ENCODE results near the gene KIF1B. TPM values are rescaled to one million over a fixed set of nuclear protein-coding genes. Genes with fewer than 3 reads are reported as not detected.

Gene KIF1B
- 14.3 and 15.8 TPM in 2 replicates for total RNA-seq

GRCh38 chr1:10209905-10210810, at the start of gene KIF1B:
Gene KIF1B, plus strand, starts transcription at chr1:10210570. Its CDS starts 21,759 bp downstream, at chr1:10232329.

GRCh38 chr1:10398734-10399443, 188.5 kb downstream of the KIF1B start, which contains the start of gene PGD:
Gene PGD, plus strand, starts transcription at chr1:10399064. Its CDS starts 54 bp downstream, at chr1:10399118.

GRCh38 chr1:10430216-10431069, 220.1 kb downstream of the KIF1B start, which contains the start of gene CENPS:
Gene CENPS, plus strand, starts transcription at chr1:10430433. Its CDS starts 85 bp downstream, at chr1:10430518.

Other genes starting within 250 kb of the KIF1B start
- gene RBP7, start 213.3 kb upstream of the KIF1B start, total RNA-seq, result not detected in 2 replicates
- 26.2 and 30.5 TPM in 2 replicates for gene UBE4B, start 177.6 kb upstream of the KIF1B start, total RNA-seq
- 307 and 316 TPM in 2 replicates for gene PGD, start 188.5 kb downstream of the KIF1B start, total RNA-seq
- gene CENPS, start 219.9 kb downstream of the KIF1B start, total RNA-seq, result 17.4 and 18.7 TPM in 2 replicates
- 0.50 TPM in 1 of 2 replicates, not detected in the other for gene CORT, start 239.5 kb downstream of the KIF1B start, total RNA-seq